Loucy (cell line): Measurements from ENCODE around the gene SPATA17.

Experiments used
- CTCF ChIP-seq: fragments of 200-600 bp; sonication (generic); conservative IDR thresholded peaks from 2 replicates; pipeline ENCODE4 v1.5.1; 2014; ENCODE audit warnings: mild to moderate bottlenecking, antibody characterized with exemption, low read length
- EZH2phosphoT487 ChIP-seq: fragments of 200-600 bp; IDR thresholded peaks from 2 replicates; pipeline ENCODE4 v1.6.1; 2018; ENCODE audit warnings: antibody characterized with exemption, mild to moderate bottlenecking, moderate library complexity, borderline replicate concordance

GRCh38 chr1:217857061-217857460 is 225.9 kb downstream of the SPATA17 start:
- TF ChIP-seq CTCF (no peak), EZH2phosphoT487 (no peak)
